Fibroblast of lung (primary cell): ENCODE results near the gene ADAM15.

ENCODE experiments used
- EZH2 ChIP-seq: IDR thresholded peaks from 2 replicates; pipeline ENCODE4 v1.5.1; 2012; ENCODE audit warnings: low read length, control low read depth, mild to moderate bottlenecking; ENCODE audit errors: missing control alignments
- TF ChIP-seq, protein P1 (sequence below), 2 donors: IDR thresholded peaks in 1 of 2; conservative IDR thresholded peaks in 1 of 2; 1 replicate in 1 of 2; 2 replicates in 1 of 2; pipeline ENCODE4 v1.5.1; 2011 to 2012; ENCODE audit warnings: low read length in 2 of 2, control low read depth in 1 of 2, inconsistent platforms in 1 of 2, low read depth in 1 of 2, mild to moderate bottlenecking in 1 of 2

DNA sequence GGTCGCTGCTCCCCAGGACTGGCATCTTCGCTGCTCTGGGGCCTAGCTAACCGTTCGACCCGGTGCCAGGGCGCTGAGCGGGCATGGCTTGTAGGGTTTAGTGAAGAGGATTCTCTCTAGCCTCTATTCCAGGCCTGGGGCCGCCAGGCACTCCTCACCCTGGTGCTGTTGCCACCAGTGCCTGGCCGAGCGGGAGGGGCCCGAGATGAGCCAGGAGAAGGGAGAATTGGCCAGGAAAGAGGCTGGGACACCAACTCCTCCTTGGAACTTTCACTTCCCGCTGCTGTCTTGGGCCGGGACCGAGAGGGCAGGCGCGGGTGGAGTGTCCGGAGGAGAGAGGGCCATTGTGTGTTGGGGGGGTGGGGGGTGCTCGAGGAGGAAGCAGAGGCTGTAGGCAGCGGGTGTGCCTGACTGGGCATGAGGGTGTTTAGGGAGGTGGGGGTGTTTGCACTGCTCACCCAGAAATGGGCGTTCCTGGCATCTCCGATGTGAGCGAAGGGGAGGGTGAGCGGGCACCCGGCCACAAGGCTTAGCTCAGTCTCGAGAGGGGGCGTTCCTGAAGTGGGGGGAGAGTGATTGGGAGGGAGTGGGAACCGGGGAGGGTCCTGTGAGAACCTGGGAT lies 772 bp downstream of the ADAM15 start:
- TF ChIP-seq, protein P1, sequence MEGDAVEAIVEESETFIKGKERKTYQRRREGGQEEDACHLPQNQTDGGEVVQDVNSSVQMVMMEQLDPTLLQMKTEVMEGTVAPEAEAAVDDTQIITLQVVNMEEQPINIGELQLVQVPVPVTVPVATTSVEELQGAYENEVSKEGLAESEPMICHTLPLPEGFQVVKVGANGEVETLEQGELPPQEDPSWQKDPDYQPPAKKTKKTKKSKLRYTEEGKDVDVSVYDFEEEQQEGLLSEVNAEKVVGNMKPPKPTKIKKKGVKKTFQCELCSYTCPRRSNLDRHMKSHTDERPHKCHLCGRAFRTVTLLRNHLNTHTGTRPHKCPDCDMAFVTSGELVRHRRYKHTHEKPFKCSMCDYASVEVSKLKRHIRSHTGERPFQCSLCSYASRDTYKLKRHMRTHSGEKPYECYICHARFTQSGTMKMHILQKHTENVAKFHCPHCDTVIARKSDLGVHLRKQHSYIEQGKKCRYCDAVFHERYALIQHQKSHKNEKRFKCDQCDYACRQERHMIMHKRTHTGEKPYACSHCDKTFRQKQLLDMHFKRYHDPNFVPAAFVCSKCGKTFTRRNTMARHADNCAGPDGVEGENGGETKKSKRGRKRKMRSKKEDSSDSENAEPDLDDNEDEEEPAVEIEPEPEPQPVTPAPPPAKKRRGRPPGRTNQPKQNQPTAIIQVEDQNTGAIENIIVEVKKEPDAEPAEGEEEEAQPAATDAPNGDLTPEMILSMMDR (conservative IDR thresholded peaks at IDR 0.05 in 1 of 2, IDR thresholded peaks at IDR 0.05 in 1 of 2; ENCODE audit: low read depth in 1 of 2, low read length in 2 of 2): no peak
- no peak for TF ChIP-seq EZH2
